Thyroid gland (tissue), 4 donors: ENCODE measurements around the gene BRSK2. TPM values are rescaled to one million over a fixed set of nuclear protein-coding genes. Genes with fewer than 3 reads are reported as not detected.

Source experiments
- DNase-seq, 2 donors: peaks; one replicate each; pipeline ENCODE4 v3.0.0-alpha.2; 2019
- H3K27ac ChIP-seq, 3 donors: fragments of 200-600 bp; sonication (generic); 1 replicate in 2 of 3; 2 replicates in 1 of 3; pipeline ENCODE4 v1.5.1; 2016 to 2019; ENCODE audit warnings: mild to moderate bottlenecking in 1 of 3, moderate library complexity in 1 of 3
- H3K27me3 ChIP-seq: fragments of 200-600 bp; sonication (generic); one replicate; pipeline ENCODE4 v1.5.1; 2019
- H3K36me3 ChIP-seq, 2 donors: fragments of 200-600 bp; sonication (generic); one replicate each; pipeline ENCODE4 v1.5.1; 2016 to 2019
- H3K4me1 ChIP-seq, 2 donors: fragments of 200-600 bp; sonication (generic); one replicate each; pipeline ENCODE4 v1.5.1; 2017 to 2019
- H3K4me3 ChIP-seq, 3 donors: fragments of 200-600 bp; sonication (generic); replicated peaks in 1 of 3; 1 replicate in 2 of 3; 2 replicates in 1 of 3; pipeline ENCODE4 v1.5.1; 2016; ENCODE audit warnings: mild to moderate bottlenecking in 1 of 3
- H3K9me3 ChIP-seq: fragments of 200-600 bp; sonication (generic); one replicate; pipeline ENCODE4 v1.5.1; 2017
- POLR2A ChIP-seq, 2 donors: fragments of 450-650 bp; IDR thresholded peaks; one replicate each; pipeline ENCODE4 v1.6.1; 2017; ENCODE audit warnings: antibody characterized with exemption in 2 of 2, mild to moderate bottlenecking in 2 of 2, moderate library complexity in 1 of 2
- WGBS, 2 donors: methylation state at CpG; one replicate each; pipeline ENCODE4 v1.1.5; 2017; 5-methylcytosine and 5-hydroxymethylcytosine counted together
- intact Hi-C: fragments of 100-400 bp; cut with DNase I; formaldehyde crosslinking; loops from one replicate; pipeline ENCODE4 v1.15.1; 2023
- total RNA-seq, 4 donors: library from RNA; depleted of rRNA; stranded (reverse); fragments of >200 nt; gene quantifications; one replicate each; pipeline ENCODE4 v1.2.3, GENCODE V29; 2016
- TF ChIP-seq, protein P1 (sequence below), 6 experiments: fragments of 200-600 bp in 3 of 6; fragments of 450-650 bp in 3 of 6; sonication (generic) in 3 of 6; IDR thresholded peaks; one replicate each; pipeline ENCODE4 v1.5.1; 2016 to 2019; ENCODE audit warnings: antibody characterized with exemption in 6 of 6, mild to moderate bottlenecking in 2 of 6, inconsistent platforms in 1 of 6, moderate library complexity in 1 of 6

BRSK2 gene
- total RNA-seq, 4 donors from 2014 or later = 0.34 to 2.2 (median 0.81) TPM

DNA sequence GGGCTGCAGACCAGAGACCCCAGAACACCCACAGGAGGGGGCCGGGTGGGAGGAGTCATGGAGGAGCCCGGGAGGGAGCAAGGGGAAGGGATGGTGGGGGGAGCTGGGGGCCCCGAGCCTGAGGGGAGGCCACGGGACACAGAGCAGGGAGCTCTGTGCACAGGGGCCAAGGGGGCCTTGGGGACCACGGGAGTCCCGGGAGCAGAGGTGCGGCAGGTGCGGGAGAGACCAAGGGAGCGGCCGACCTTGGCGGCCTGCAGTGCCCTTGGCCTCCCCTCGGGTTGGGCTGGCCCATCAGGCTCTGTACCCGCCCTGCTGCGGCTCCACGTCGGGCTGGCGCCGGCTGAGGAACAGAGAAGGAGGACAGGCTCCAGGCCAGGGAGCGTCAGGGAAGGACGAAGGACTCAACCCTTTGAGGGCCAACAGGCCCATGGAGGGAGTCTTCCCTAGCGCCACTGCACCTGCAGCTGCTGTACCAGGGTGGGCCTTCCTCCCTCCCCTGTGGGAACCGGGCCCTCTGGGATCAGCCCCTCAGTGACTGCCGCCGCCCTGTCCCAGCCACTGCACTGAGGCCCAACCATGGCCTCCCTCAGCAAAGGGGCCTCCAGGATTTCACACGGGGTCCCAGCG is 17.8 kb upstream of the BRSK2 start:
- Histone ChIP-seq H3K4me1 (no peaks in the 10 kb centered on the region), H3K9me3 (no peaks in the 10 kb centered on the region), H3K4me3 (no peak overlapping the region), H3K27me3 (no peaks in the 10 kb centered on the region), H3K27ac (no peak overlapping the region), H3K36me3 (no peaks in the 10 kb centered on the region)
- WGBS, 2 donors = 87 to 91% methylated on average over 10 to 17 of the region's 26 CpGs
- no peak for TF ChIP-seq POLR2A (IDR thresholded peaks at IDR 0.05)
- TF ChIP-seq, protein P1, sequence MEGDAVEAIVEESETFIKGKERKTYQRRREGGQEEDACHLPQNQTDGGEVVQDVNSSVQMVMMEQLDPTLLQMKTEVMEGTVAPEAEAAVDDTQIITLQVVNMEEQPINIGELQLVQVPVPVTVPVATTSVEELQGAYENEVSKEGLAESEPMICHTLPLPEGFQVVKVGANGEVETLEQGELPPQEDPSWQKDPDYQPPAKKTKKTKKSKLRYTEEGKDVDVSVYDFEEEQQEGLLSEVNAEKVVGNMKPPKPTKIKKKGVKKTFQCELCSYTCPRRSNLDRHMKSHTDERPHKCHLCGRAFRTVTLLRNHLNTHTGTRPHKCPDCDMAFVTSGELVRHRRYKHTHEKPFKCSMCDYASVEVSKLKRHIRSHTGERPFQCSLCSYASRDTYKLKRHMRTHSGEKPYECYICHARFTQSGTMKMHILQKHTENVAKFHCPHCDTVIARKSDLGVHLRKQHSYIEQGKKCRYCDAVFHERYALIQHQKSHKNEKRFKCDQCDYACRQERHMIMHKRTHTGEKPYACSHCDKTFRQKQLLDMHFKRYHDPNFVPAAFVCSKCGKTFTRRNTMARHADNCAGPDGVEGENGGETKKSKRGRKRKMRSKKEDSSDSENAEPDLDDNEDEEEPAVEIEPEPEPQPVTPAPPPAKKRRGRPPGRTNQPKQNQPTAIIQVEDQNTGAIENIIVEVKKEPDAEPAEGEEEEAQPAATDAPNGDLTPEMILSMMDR (IDR thresholded peaks at IDR 0.05) = no peak
- no peak for DNase-seq
- intact Hi-C loops = no loop called here

DNA sequence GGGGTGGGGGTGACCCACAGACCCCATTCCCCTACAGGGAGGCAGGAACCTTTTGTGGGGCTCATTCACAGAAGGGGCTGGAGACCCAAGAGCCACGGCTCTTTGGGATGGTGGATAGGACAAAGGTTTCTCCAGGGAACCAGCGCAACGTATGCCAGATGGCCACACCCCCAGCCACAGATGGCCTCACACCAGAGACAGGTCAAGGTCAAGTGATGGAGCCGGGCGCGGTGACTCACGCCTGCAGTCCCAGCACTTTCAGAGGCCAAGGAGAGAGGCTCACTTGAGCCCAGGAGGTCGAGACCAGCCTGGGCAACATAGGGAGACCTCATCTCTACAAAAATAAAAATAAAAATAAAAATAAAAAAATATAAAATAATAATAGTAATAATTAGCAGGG is 17.1 kb upstream of the BRSK2 start:
- WGBS, 2 donors = 83 to 88% methylated on average over 8 of the region's 8 CpGs
- no peak overlapping the region for H3K4me3 ChIP-seq
- H3K4me1 ChIP-seq = no peaks in the 10 kb centered on the region
- no peak for TF ChIP-seq POLR2A (IDR thresholded peaks at IDR 0.05)
- TF ChIP-seq, protein P1 (IDR thresholded peaks at IDR 0.05) = no peak
- no peaks in the 10 kb centered on the region for H3K36me3 ChIP-seq
- DNase-seq = no peak
- H3K27ac ChIP-seq = no peak overlapping the region
- H3K9me3 ChIP-seq = no peaks in the 10 kb centered on the region
- intact Hi-C loops = no loop called here
- no peaks in the 10 kb centered on the region for H3K27me3 ChIP-seq

DNA sequence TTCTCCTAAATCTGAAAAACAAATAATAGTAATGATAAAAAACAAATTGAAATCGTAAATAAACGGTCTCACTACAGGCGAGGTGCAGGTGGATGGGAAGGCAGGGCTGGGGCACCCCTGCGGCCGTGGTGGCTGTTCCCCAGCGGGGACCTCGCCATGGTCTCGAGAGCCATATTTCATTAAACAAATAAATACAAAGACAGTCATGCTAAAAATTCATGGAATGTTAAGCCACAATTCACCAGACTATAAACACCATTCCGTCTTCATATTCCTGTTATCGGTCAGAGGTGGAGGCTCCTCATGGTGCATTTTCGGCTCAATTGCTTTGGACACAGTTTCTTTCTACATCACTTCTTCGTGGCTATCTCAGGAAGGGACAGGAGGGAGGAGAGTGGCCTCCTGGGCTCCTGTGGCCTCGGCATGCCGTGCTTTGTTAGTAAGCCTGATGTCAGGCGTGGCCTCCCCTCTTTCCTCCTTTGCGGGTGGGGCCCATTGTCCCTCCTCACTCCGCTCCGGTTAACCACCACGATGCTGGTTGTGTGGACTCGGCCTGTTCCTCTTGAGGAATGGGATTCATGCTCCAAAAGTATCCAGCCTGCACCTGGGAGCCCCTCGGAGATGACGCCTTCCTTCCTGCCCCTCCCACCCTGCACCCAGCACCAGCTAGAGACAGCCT is 16.1 kb upstream of the BRSK2 start:
- DNase-seq = no peak
- intact Hi-C loops = no loop called here
- TF ChIP-seq, protein P1 (IDR thresholded peaks at IDR 0.05) = no peak
- TF ChIP-seq POLR2A (IDR thresholded peaks at IDR 0.05) = no peak

DNA sequence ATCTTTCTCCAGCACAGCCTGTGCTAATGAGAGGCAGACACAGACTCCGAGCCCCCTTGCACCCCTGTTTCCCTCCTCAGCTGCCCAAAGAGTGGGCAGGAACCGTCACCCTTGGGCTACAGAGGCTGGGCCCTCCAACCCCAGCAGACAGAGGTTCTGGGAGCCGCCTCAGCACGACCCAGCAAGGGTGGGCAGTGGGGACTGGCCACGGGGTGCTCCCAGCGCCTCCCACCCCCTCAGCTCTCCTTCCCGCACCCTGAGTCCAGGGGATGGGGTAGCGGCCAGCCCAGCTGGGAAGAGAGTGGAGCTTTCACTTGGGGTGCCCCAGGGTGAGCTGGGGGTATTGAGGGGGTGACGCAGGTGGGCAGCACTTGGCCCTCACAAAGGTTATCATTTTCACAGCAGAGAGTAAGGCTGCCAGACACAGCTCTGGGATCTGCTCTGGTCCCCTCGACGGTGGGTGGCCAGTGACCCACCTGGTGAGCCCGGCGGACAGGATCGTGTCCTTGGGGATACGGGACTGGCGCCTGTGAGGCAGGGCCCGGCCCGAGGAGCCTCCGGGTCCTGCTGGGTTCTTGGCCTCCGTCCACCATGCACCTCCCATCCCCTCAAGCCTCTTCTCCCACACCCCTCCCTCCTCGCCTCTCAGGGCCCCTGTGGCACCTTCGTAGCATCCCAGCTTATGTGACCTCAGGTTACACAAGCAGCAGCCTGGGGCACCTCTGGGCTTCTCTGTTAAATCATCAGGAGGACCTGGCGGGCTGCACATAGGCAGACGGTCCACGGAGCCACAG is 14.4 kb upstream of the BRSK2 start:
- Histone ChIP-seq H3K9me3 (no peaks in the 10 kb centered on the region), H3K36me3 (no peaks in the 10 kb centered on the region), H3K27ac (no peak overlapping the region), H3K4me1 (no peaks in the 10 kb centered on the region), H3K27me3 (no peaks in the 10 kb centered on the region), H3K4me3 (no peak overlapping the region)
- TF ChIP-seq, protein P1 (IDR thresholded peaks at IDR 0.05) = no peak
- no peak for TF ChIP-seq POLR2A (IDR thresholded peaks at IDR 0.05)
- intact Hi-C loops = no loop called here
- no peak for DNase-seq
- 86 to 88% methylated on average over 5 to 18 of the region's 25 CpGs for WGBS, 2 donors

More for the DNA sequence above, 16.1 kb upstream of the BRSK2 start:
- Histone ChIP-seq H3K4me3 (no peak overlapping the region), H3K27me3 (no peaks in the 10 kb centered on the region), H3K9me3 (no peaks in the 10 kb centered on the region), H3K36me3 (no peaks in the 10 kb centered on the region), H3K27ac (no peak overlapping the region), H3K4me1 (no peaks in the 10 kb centered on the region)
- 77 to 78% methylated on average over 22 of the region's 22 CpGs for WGBS, 2 donors

DNA sequence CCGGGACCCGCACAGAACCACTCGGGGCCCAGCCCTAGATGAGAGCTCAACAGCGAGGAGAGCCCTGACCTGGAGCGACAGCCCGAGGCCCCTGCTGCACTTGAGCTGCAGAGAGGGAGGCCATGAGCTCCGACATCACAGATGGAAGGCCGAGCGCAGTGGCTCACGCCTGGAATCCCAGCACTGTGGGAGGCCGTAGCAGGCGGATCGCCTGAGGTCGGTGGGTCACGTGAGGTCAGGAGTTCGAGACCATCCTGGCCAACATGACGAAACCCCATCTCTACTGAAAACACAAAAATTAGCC is 13.8 kb upstream of the BRSK2 start:
- intact Hi-C loops = no loop called here
- no peak for TF ChIP-seq POLR2A (IDR thresholded peaks at IDR 0.05)
- TF ChIP-seq, protein P1 (IDR thresholded peaks at IDR 0.05) = no peak
- Histone ChIP-seq H3K27ac (no peak overlapping the region), H3K4me1 (no peaks in the 10 kb centered on the region), H3K36me3 (no peaks in the 10 kb centered on the region), H3K4me3 (no peak overlapping the region), H3K9me3 (no peaks in the 10 kb centered on the region), H3K27me3 (no peaks in the 10 kb centered on the region)
- 93% methylated on average over 14 of the region's 17 CpGs for WGBS, 2 donors
- DNase-seq = no peak
